ENCODE results near the gene WLS. TPM values are rescaled to one million over a fixed set of nuclear protein-coding genes. Genes with fewer than 3 reads are reported as not detected.

WLS gene
- total RNA-seq, 1 donor from 2014 or later: 113 TPM

DNA sequence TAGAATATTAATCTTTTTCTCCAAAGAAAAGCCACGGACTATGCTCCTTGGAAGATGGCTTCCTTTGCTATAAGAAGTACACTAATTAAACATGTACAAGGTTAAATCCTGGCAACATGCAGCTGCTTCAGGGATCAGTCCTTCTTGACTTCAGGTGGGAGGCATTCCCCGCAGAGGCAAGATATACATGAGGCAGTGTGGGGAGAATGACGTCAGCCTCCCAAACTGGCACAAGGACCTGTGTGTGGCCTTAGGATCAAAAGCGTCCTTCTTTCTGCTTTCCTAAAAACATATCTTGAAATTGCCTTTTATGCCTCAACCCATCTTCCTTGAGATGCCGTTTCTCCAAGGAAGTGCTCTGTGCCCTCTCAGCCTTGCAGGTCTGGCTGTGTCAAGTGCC lies 90.3 kb downstream of the WLS start:
- intact Hi-C loops (cut with micrococcal nuclease): no loop called here
- H3K27me3 ChIP-seq (ENCODE audit: low read depth): no peaks in the 10 kb centered on the region
- peaks cover 29% of the 10 kb centered on the region for H3K4me1 ChIP-seq
- peaks cover 43% of the 10 kb centered on the region for H3K36me3 ChIP-seq
- TF ChIP-seq, protein P1, sequence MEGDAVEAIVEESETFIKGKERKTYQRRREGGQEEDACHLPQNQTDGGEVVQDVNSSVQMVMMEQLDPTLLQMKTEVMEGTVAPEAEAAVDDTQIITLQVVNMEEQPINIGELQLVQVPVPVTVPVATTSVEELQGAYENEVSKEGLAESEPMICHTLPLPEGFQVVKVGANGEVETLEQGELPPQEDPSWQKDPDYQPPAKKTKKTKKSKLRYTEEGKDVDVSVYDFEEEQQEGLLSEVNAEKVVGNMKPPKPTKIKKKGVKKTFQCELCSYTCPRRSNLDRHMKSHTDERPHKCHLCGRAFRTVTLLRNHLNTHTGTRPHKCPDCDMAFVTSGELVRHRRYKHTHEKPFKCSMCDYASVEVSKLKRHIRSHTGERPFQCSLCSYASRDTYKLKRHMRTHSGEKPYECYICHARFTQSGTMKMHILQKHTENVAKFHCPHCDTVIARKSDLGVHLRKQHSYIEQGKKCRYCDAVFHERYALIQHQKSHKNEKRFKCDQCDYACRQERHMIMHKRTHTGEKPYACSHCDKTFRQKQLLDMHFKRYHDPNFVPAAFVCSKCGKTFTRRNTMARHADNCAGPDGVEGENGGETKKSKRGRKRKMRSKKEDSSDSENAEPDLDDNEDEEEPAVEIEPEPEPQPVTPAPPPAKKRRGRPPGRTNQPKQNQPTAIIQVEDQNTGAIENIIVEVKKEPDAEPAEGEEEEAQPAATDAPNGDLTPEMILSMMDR (IDR thresholded peaks at IDR 0.05; ENCODE audit: borderline replicate concordance): no peak
- no peak overlapping the region for H3K4me3 ChIP-seq
- DNase-seq: no peak
- peak overlapping the region; percentile 60 for H3K27ac ChIP-seq (replicated peaks)
- H3K9me3 ChIP-seq (replicated peaks): no peaks in the 10 kb centered on the region

DNA sequence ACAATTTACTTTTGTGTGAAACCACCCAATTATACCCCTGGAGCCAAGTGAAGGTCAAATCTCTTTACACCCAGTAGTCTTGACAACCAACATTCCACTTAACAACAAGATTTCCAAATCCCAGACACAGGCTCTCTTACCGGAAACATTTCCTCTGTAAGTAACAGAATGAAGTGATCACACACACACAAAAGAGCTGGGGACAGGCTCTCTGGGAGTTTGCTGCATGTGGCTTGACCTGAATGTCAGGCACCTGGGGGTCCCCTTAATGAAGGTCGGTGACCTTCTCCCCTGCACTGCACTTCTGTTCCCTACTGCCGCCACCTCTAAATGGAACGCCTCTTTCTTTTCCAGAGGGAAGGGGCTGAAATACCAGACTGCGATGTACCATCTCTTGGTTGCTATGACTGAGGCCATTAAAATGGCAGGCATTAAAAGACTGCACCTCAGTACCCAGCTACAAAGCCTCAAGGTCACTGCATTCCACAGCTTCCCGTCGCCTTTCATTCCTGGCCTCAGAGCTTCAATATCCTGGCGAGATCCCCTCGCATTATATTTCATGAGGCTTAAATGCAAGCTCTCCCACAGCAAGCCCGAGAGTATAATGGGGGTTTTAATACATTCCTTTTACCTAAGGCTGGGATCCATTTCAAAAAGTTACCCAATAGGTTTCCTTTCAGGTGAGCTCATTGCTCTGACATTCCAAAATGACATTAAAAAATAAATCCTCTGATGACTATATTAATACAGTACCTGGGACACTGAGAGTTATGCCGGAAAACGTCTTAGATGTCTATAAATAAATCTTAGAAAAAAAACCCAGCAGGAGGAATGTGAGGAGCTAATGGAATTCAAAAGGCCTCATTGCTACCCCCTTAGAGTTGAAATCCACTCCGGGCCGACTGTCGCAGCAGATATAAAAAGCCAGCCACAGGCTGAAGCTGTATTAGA lies 91.0 kb downstream of the WLS start:
- Histone ChIP-seq H3K9me3 (replicated peaks) (no peaks in the 10 kb centered on the region), H3K27me3 (ENCODE audit: low read depth) (no peaks in the 10 kb centered on the region), H3K4me1 (peaks cover 25% of the 10 kb centered on the region), H3K4me3 (no peak overlapping the region), H3K36me3 (peaks cover 50% of the 10 kb centered on the region), H3K27ac (replicated peaks) (peak overlapping the region; percentile 60)
- DNase-seq: no peak
- intact Hi-C loops (cut with micrococcal nuclease): no loop called here
- TF ChIP-seq, protein P1 (IDR thresholded peaks at IDR 0.05; ENCODE audit: borderline replicate concordance): no peak

DNA sequence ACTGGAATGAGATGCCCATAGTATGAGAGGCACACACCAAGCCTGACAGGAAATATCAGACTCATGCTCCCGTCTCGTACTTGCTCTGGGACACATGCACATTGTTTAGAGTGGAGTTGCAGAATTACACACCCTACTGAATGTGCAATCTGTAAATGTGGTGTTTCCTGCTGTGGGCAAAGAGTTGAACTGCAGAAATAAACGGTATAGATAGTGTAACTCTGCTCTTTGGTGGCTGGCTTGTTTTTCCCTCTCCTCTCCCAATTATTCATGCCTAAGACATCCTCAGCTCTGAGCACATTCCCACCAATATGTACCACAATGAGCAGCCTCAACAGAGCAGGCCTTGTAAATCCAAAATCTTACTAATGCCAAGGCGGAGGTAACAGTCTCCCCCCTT lies 91.8 kb downstream of the WLS start:
- Histone ChIP-seq H3K36me3 (peaks cover 53% of the 10 kb centered on the region), H3K9me3 (replicated peaks) (no peaks in the 10 kb centered on the region), H3K27me3 (ENCODE audit: low read depth) (no peaks in the 10 kb centered on the region), H3K4me3 (no peak overlapping the region), H3K4me1 (peaks cover 25% of the 10 kb centered on the region), H3K27ac (replicated peaks) (no peak overlapping the region)
- DNase-seq: no peak
- TF ChIP-seq, protein P1 (IDR thresholded peaks at IDR 0.05; ENCODE audit: borderline replicate concordance): no peak
- intact Hi-C loops (cut with micrococcal nuclease): no loop called here

DNA sequence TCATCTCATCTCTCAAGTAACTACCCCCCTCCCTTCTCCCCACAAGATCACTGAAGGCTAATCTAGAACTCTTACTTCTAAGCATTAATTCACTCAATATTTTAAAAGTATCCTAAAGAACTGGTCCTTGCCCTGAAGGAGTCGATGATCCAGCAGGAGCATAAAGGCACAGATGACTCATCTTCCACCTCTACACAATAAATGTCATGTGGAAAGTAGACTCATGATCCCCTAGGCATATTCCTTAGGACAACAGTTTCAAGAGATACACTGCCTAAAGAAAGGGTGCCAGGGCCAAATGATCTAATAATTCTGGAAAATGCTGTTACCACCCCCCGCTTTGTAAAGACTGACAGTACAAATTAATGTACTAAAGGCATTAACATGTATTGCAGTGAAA lies 96.1 kb downstream of the WLS start:
- intact Hi-C loops (cut with micrococcal nuclease): no loop called here
- no peak overlapping the region for H3K4me3 ChIP-seq
- DNase-seq: no peak
- H3K9me3 ChIP-seq (replicated peaks): no peaks in the 10 kb centered on the region
- no peak overlapping the region for H3K27ac ChIP-seq (replicated peaks)
- H3K36me3 ChIP-seq: peaks cover 67% of the 10 kb centered on the region
- TF ChIP-seq, protein P1 (IDR thresholded peaks at IDR 0.05; ENCODE audit: borderline replicate concordance): no peak
- H3K4me1 ChIP-seq: peaks cover 9% of the 10 kb centered on the region
- H3K27me3 ChIP-seq (ENCODE audit: low read depth): no peaks in the 10 kb centered on the region

DNA sequence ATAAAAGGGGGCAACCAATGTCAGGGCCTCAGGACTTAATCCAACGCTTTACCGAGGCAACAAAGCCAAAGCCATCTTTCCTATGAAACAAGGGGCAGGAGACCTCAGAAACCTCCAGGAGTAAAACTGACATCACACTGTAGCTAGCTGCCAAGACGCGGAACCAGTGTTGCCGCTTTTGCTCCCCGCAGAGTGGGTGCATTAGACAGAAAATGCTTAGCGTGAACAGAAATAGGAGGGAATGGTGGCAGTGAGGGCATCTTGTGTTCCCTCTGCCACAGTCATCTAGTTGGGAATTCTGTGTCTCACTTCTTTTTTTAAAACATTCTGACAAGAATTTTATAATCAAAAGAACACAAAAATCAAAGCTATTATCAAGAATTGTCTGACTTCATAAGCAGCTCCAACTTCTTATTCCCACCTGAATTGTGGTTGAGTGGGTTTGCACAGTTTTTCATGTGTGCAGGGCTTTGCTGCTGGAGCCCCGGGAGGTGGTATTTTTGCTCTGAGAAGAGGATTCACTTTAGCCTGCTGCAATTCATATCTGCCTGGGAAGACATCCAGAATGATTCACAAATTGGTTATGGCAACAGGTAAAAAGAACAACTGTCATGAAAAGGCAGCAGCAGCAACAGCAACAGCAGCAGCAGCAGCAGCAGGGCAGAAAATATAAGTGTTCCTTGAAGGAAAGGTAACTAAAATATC lies 99.7 kb downstream of the WLS start:
- DNase-seq: no peak
- Histone ChIP-seq H3K4me3 (no peak overlapping the region), H3K27ac (replicated peaks) (no peak overlapping the region), H3K27me3 (ENCODE audit: low read depth) (no peaks in the 10 kb centered on the region), H3K9me3 (replicated peaks) (no peaks in the 10 kb centered on the region), H3K36me3 (peaks cover 57% of the 10 kb centered on the region), H3K4me1 (peaks cover 20% of the 10 kb centered on the region)
- intact Hi-C loops (cut with micrococcal nuclease): no loop called here
- TF ChIP-seq, protein P1 (IDR thresholded peaks at IDR 0.05; ENCODE audit: borderline replicate concordance): no peak

All from left ventricle myocardium inferior (tissue), 1 donor.